Skeletal muscle tissue (tissue), 4 donors: Measurements from ENCODE around the gene EIF4E2. TPM values are rescaled to one million over a fixed set of nuclear protein-coding genes. Genes with fewer than 3 reads are reported as not detected.

Experiments
- H3K27ac ChIP-seq: one replicate; pipeline ENCODE4 v1.7.0; 2013; ENCODE audit warnings: mild to moderate bottlenecking, low read depth, low read length, inconsistent platforms
- H3K27me3 ChIP-seq, 3 donors: one replicate each; pipeline ENCODE4 v1.7.0; 2013; ENCODE audit warnings: low read length in 3 of 3; ENCODE audit not compliant: control insufficient read depth in 3 of 3, insufficient read depth in 3 of 3
- H3K36me3 ChIP-seq, 3 donors: one replicate each; pipeline ENCODE4 v1.7.0; 2013; ENCODE audit warnings: low read length in 3 of 3; ENCODE audit not compliant: control insufficient read depth in 3 of 3, insufficient read depth in 3 of 3
- H3K4me1 ChIP-seq, 3 donors: one replicate each; pipeline ENCODE4 v1.7.0; 2013; ENCODE audit warnings: low read length in 3 of 3, mild to moderate bottlenecking in 3 of 3; ENCODE audit not compliant: control insufficient read depth in 3 of 3, insufficient read depth in 3 of 3
- H3K4me3 ChIP-seq, 3 donors: one replicate each; pipeline ENCODE4 v1.7.0; 2013; ENCODE audit warnings: low read length in 3 of 3
- H3K9ac ChIP-seq, 3 donors: one replicate each; pipeline ENCODE4 v1.7.0; 2013; ENCODE audit warnings: low read length in 3 of 3, mild to moderate bottlenecking in 3 of 3, moderate library complexity in 2 of 3, low read depth in 1 of 3
- H3K9me3 ChIP-seq, 3 donors: one replicate each; pipeline ENCODE4 v1.7.0; 2013; ENCODE audit warnings: low read length in 3 of 3; ENCODE audit not compliant: control insufficient read depth in 3 of 3
- total RNA-seq: library from RNA; depleted of rRNA; stranded (reverse); fragments of >200 nt; gene quantifications from one replicate; pipeline ENCODE4 v1.2.3, GENCODE V29; 2014
- donor health status: Osteomylitis.

Gene EIF4E2
- total RNA-seq, 1 donor from 2014 or later = 204 TPM

- H3K36me3 ChIP-seq = peaks cover 8 to 26% (median 21%) of the 10 kb centered on the region in 3 donors
- H3K9me3 ChIP-seq = peaks cover 0 to 4% (median 0%) of the 10 kb centered on the region in 3 donors
- no peak overlapping the region for H3K9ac ChIP-seq
- H3K4me3 ChIP-seq = no peak overlapping the region
- H3K27ac ChIP-seq = no peak overlapping the region
- H3K27me3 ChIP-seq = peaks cover 0 to 9% (median 0%) of the 10 kb centered on the region in 3 donors
- peaks cover 19 to 40% (median 34%) of the 10 kb centered on the region in 3 donors for H3K4me1 ChIP-seq
Measured at GRCh38 chr2:232534940-232535651, 15.4 kb upstream of the EIF4E2 start.

GRCh38 chr2:232535761-232536530 lies 14.5 kb upstream of the EIF4E2 start:
- Histone ChIP-seq H3K4me3 (no peak overlapping the region), H3K36me3 (peaks cover 8 to 26% (median 21%) of the 10 kb centered on the region in 3 donors), H3K4me1 (peaks cover 17 to 43% (median 35%) of the 10 kb centered on the region in 3 donors), H3K9me3 (peaks cover 0 to 4% (median 0%) of the 10 kb centered on the region in 3 donors), H3K9ac (no peak overlapping the region), H3K27ac (no peak overlapping the region), H3K27me3 (peaks cover 0 to 4% (median 0%) of the 10 kb centered on the region in 3 donors)

GRCh38 chr2:232537079-232537478 lies 13.4 kb upstream of the EIF4E2 start:
- Histone ChIP-seq H3K27ac (peak overlapping the region; percentile 66), H3K9me3 (peaks cover 0 to 4% (median 0%) of the 10 kb centered on the region in 3 donors), H3K27me3 (peaks cover 0 to 4% (median 0%) of the 10 kb centered on the region in 3 donors), H3K9ac (peak overlapping the region in 2 of 3 donors; percentile 46 to 48), H3K36me3 (peaks cover 8 to 20% (median 20%) of the 10 kb centered on the region in 3 donors), H3K4me1 (peaks cover 16 to 45% (median 41%) of the 10 kb centered on the region in 3 donors), H3K4me3 (no peak overlapping the region)

- peak overlapping the region; percentile 66 for H3K27ac ChIP-seq
- H3K27me3 ChIP-seq = peaks cover 0 to 4% (median 0%) of the 10 kb centered on the region in 3 donors
Measured at GRCh38 chr2:232537499-232537898, 13.0 kb upstream of the EIF4E2 start.

GRCh38 chr2:232538671-232539070 lies 11.8 kb upstream of the EIF4E2 start:
- H3K27me3 ChIP-seq = peaks cover 0 to 4% (median 0%) of the 10 kb centered on the region in 3 donors
- H3K4me3 ChIP-seq = no peak overlapping the region
- peaks cover 7 to 20% (median 20%) of the 10 kb centered on the region in 3 donors for H3K36me3 ChIP-seq
- peaks cover 0 to 4% (median 0%) of the 10 kb centered on the region in 3 donors for H3K9me3 ChIP-seq
- H3K9ac ChIP-seq = peak overlapping the region in 1 of 3 donors; percentile 79
- peak overlapping the region; percentile 66 for H3K27ac ChIP-seq
- peaks cover 16 to 45% (median 42%) of the 10 kb centered on the region in 3 donors for H3K4me1 ChIP-seq

More at GRCh38 chr2:232537499-232537898, 13.0 kb upstream of the EIF4E2 start:
- H3K4me1 ChIP-seq = peaks cover 16 to 45% (median 41%) of the 10 kb centered on the region in 3 donors
- H3K36me3 ChIP-seq = peaks cover 8 to 20% (median 20%) of the 10 kb centered on the region in 3 donors
- H3K9me3 ChIP-seq = peaks cover 0 to 4% (median 0%) of the 10 kb centered on the region in 3 donors
- H3K9ac ChIP-seq = peak overlapping the region in 2 of 3 donors; percentile 46 to 48
- no peak overlapping the region for H3K4me3 ChIP-seq

GRCh38 chr2:232539298-232540231 lies 10.9 kb upstream of the EIF4E2 start, which contains the start of gene CHRNG:
Gene CHRNG (plus strand): TSS chr2:232539692. CDS start chr2:232539748, 56 bp downstream.
- H3K27me3 ChIP-seq = peaks cover 0 to 4% (median 0%) of the 10 kb centered on the region in 3 donors
- H3K9ac ChIP-seq = peak within 1 kb of the TSS; percentile 56 to 79 (median 65)
- peaks cover 4 to 16% (median 15%) of the 10 kb centered on the region in 3 donors for H3K36me3 ChIP-seq
- peaks cover 16 to 54% (median 42%) of the 10 kb centered on the region in 3 donors for H3K4me1 ChIP-seq
- H3K9me3 ChIP-seq = peaks cover 0 to 4% (median 0%) of the 10 kb centered on the region in 3 donors
- peak within 1 kb of the TSS; percentile 66 for H3K27ac ChIP-seq
- H3K4me3 ChIP-seq = peak within 1 kb of the TSS; percentile 46 to 60 (median 54)

GRCh38 chr2:232540441-232541041 lies 9.9 kb upstream of the EIF4E2 start:
- Histone ChIP-seq H3K27me3 (peaks cover 0 to 4% (median 0%) of the 10 kb centered on the region in 3 donors), H3K36me3 (peaks cover 2 to 10% (median 8%) of the 10 kb centered on the region in 3 donors), H3K9ac (peak overlapping the region; percentile 56 to 79 (median 65)), H3K27ac (no peak overlapping the region), H3K4me1 (peaks cover 16 to 57% (median 45%) of the 10 kb centered on the region in 3 donors), H3K9me3 (peaks cover 0 to 4% (median 0%) of the 10 kb centered on the region in 3 donors), H3K4me3 (peak overlapping the region; percentile 46 to 60 (median 54))

- H3K4me1 ChIP-seq = peaks cover 16 to 63% (median 47%) of the 10 kb centered on the region in 3 donors
- H3K4me3 ChIP-seq = no peak overlapping the region
- peaks cover 2 to 4% (median 3%) of the 10 kb centered on the region in 3 donors for H3K36me3 ChIP-seq
- H3K27ac ChIP-seq = no peak overlapping the region
- H3K27me3 ChIP-seq = peaks cover 0 to 4% (median 0%) of the 10 kb centered on the region in 3 donors
- H3K9me3 ChIP-seq = peaks cover 0 to under 1% (median 0%) of the 10 kb centered on the region in 3 donors
- H3K9ac ChIP-seq = peak overlapping the region in 2 of 3 donors; percentile 33 to 38
Measured at GRCh38 chr2:232541195-232541960, 9.1 kb upstream of the EIF4E2 start.
